GM03348 (cell line): ENCODE data around the gene CACNA2D3.
A peak's percentile ranks its signal among the peaks of the same experiment; 100 is the strongest.

Source experiments
- DNase-seq: peaks from one replicate; pipeline ENCODE4 v3.0.0; 2012; ENCODE audit warnings: low spot score

CACNA2D3 gene

GRCh38 chr3:54171509-54171908 is 49.2 kb downstream of the CACNA2D3 start:
- no peak for DNase-seq

- DNase-seq: no peak
Measured at GRCh38 chr3:54171951-54172350, 49.6 kb downstream of the CACNA2D3 start.

- DNase-seq: no peak
Measured at GRCh38 chr3:54173371-54173770, 51.0 kb downstream of the CACNA2D3 start.

GRCh38 chr3:54176106-54176505 is 53.8 kb downstream of the CACNA2D3 start:
- no peak for DNase-seq

DNA sequence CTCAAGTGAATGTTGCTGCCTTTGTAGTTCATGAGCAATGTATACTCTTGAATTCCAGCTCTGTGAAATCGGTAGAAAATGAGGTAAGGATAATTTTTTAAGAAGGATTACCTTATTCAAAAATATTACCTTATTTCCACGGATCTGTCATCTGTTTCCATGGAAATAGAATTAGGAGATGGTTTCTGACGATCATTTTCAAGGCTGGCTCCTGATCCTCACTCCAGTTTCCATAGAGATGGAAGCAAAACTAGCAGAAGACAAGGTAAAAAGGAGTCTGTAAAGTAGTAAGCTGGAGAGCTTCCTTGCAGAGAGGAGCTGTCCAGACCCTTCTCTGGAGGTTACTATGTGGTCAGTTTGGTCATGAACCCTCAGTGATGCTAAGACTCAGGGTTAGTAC is 55.5 kb downstream of the CACNA2D3 start:
- no peak for DNase-seq

DNA sequence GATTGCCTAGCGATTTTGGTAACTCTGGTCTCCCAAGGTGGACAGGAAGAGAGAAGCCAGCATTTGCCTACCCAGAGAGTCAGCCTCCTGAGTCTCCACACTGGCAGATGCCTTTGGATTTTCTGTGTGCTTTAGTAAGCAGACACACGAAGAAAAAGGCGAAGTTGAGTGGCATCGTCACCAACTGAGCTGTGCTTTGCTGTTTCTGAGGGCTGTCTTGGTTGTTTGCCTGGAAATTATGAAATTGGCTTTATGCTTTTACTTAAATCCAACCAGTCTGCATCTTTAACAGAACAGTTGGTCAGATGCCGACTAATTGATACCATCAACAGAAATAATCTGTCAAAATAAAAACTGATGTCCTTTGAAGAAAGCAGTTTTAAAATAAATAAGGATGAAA is 56.0 kb downstream of the CACNA2D3 start:
- DNase-seq: no peak

GRCh38 chr3:54180921-54181320 is 58.6 kb downstream of the CACNA2D3 start:
- DNase-seq: no peak

DNA sequence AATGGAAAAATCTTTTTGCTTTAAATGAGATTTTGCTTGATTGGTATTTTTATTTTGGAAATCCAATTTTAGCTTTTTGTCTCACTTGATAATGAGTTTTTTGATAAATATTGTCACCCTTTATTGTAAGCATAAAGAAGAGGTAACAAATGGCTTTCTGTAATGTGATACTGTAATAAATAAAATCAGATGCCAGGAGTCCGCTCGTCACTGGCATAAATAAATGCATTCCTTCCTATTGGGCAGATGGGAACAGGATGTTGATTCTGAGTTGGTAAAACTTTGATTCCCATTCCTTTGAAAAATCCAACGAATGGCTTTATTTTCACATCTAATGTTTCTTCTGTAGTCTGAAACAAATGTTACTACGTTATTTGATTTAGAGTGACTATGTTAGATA is 59.9 kb downstream of the CACNA2D3 start:
- DNase-seq: no peak

DNA sequence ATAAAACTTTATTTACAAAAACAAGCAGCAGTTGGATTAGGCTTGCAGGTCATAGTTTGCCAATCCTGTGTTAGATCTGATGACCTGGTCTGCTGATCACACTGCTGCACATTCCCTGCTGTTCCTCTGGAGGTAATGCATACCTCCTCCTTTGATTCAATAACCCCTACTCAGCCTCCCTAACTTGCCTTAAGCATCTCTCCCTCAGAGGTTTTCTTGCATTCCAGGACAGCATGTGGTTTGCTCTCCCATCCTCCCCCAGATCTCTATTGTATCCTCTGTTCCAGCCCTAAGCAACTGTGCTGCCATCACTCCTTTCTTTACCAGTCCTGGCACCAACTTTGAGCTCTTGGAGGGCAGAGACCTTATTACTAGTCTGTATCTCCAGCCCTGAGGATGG is 63.4 kb downstream of the CACNA2D3 start:
- DNase-seq: no peak

GRCh38 chr3:54188176-54188791 is 65.9 kb downstream of the CACNA2D3 start:
- peak; percentile 42 for DNase-seq

- DNase-seq: no peak
Measured at GRCh38 chr3:54191220-54191619, 68.9 kb downstream of the CACNA2D3 start.

DNA sequence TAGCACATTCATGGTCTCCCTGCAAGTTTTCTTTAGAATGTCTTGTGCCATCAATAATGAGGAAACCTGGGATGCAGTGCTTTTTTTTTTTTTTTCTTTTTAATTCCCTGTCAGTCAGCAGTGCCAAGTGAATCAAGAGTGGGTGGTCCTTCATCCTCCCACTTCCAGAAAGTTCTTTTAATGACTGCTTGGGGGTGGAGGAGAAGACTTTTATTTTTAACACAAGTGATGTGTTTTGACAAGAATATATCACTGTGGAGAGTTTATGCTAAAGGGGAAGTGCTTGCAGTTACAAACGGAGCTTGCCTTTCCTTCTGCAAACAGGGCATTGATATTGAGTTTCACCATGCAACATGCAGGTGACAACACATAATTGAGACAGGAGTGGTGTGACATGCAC is 69.7 kb downstream of the CACNA2D3 start:
- no peak for DNase-seq

DNA sequence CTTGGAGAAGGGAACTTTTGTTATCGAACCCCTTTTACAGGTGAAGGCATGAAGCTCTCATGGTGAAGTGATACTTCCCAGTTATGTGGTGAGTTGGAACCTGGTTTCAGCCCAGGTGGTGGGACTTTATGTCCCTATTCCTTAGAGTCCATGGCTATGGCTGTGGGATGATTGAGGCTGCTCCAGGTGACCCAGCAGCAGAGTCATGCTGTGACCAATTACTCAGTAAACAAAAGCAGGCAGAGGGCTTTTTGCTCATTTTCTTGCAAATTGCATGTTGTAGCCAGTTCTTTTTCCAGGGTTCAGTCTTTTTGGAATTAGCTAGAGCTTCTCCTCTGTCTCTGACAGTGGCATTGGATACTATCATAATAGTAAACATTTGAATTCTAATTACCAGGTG is 70.7 kb downstream of the CACNA2D3 start:
- no peak for DNase-seq

DNA sequence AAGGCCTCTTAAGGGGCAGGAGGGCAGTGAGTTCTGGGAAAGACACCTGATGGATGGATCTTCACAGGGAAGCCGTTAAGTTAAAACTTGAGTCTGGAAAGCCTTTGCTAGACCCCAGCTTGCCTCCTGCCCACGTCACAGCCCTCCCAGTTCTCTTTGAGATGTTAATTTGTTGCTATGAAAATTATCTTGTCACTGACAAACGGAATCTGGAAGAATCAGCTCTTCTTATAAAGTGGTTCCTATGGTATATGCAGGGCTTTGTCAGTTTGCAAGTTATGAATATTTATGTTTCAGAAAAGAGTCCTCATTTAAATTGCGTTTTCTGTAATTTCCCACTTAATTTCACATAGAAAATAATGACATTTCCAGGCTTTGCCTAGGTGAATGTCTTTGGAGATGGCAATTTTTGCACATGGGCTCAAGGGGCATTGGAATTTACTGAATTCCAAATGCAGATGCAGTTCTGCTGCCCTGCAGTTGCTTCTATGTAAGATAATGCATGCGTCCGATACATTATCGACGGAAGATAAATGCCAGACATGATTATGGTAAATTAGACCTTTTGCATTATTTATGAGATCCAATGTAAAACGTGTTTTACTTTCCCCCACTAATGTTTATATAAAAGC is 74.1 kb downstream of the CACNA2D3 start:
- DNase-seq: no peak

GRCh38 chr3:54197509-54197908 is 75.2 kb downstream of the CACNA2D3 start:
- DNase-seq: no peak

DNA sequence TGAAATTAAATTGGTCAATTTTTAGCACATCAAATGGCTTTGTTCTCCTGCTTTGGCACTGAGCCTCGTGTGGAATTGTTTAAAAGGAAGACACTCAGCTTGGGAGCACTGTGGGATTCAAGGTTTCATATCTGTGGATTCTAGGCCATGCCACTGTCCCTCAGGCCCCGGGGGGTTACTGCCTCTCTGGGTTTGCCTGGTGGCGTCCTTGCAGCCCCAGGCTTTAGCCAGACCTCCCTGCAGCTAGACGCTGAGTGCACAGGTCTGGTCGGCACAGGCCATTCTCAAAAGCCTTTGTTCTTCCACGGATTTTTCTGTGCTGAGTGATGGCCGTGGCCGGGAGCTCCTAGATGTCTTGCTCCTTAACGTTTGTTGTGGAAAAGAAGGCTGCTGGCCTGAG is 76.2 kb downstream of the CACNA2D3 start:
- no peak for DNase-seq

- DNase-seq: no peak
Measured at GRCh38 chr3:54202054-54202453, 79.7 kb downstream of the CACNA2D3 start.

DNA sequence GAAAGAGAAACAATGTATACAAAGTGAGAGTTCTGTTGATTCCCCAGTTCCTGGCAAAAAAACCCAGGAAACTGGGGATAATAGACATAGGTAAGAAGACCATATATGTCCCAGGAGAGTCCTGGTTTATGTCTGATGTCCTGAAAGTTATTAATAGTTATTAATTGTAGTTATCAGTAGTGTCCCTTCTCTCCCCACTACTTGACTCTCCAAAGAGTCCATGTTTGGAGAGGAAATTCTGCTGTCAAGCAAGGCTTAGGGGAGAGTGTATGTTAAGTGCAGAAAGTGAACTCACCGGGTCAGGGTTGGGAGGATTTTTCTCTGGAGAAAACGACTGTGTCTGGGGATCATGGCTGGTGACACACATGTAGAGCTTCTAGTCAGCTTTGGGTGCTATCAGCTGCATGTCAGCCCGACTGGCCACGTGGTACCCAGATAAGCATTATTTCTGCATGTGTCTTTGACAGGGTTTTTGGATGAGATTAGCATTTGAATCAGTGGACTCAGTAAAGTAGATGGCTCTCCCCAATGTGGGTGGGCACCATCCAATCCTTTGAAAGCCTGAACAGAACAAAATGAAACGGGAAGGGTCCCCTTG is 80.4 kb downstream of the CACNA2D3 start:
- no peak for DNase-seq

DNA sequence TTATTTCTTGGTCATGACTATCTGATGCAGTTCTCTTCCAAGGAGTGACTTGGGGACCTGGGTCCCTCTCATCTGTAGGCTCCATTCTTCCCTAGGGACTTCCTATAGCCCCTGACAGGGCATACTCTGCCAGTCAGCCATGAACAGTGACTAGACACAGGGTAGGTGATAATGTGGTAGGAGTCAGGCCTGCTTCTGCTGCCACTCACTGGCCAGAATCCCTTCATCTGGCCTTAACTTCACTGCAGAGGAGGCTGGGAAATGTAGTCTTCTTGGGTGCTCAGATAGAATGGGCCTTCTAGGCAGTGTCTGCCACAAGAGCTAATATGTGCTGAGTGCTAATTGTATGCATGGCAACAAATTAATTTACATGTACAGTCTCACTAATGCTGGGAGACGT is 84.5 kb downstream of the CACNA2D3 start:
- no peak for DNase-seq

DNA sequence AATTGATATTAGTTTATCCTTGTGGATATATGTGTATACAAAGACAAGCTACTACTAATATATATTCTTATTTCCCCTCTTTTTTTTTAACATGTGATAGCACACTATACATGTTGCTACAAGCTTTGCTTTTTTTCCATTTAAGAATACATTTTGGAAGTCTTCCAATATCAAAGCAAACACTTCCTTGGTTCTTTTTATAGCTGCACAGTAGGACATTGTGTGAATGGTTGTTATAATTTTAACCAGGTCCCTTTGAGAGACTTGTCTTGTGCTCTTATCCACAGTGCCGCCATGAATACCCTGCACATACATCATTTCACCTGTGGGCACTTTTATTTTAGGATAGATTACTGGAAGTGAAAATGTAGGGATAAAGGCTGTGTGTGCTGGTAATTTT is 88.7 kb downstream of the CACNA2D3 start:
- no peak for DNase-seq

DNA sequence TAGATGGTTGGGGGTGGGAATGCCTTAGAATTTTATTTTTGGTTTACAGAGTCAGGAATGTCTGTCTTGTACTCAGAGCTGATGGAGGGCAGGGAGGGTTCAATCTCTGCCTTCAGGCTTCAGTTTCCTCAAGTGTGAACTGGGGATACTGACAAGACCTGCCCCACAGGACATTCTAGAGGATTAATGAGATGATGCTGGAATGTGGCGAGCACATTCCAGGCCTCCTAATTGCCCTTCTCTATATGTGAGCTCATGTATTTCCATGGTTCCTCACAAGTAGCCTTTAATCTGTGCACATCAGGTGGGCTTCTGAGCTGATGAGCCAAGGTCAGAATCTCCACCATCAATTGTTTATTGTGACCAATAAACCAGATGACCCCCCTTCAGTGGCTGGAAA is 90.4 kb downstream of the CACNA2D3 start:
- DNase-seq: no peak

DNA sequence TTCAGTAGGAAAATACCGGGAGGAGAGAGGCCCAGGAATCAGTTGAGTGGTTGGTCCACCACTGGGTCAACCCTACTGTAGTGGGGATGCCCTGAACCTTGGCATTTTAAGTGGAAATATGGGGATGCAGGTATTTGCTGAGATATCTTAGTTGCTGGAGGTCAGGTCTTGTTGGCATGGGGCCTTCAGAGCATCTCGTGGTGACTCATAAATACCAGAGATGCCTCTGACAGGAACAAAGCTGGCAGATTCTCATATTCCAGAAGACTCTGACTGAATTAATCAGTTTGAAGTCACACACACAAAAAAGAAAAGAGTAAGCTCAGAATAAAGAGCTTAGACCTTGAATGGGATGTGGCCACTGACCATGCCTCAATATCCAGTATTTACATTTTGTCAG is 91.6 kb downstream of the CACNA2D3 start:
- DNase-seq: no peak

DNA sequence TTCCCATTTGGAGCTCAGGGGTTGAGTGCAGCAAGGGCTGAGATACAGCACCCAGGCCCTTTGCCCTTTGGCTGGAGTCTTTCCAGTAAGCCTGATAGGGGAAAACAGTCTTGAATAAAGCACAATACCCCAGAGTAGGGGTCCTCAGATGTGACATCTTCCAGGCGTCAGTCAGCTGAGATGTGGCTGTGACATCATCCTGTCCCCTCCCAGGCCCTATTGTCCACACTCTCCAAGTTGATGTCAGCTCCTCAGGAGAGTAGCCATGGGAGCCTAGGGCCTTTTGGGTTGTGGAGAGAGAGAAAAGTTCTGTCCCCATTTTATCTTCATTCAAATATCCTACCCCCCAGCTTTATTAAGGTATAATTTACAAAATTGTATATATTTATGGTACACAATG is 92.5 kb downstream of the CACNA2D3 start:
- no peak for DNase-seq

DNA sequence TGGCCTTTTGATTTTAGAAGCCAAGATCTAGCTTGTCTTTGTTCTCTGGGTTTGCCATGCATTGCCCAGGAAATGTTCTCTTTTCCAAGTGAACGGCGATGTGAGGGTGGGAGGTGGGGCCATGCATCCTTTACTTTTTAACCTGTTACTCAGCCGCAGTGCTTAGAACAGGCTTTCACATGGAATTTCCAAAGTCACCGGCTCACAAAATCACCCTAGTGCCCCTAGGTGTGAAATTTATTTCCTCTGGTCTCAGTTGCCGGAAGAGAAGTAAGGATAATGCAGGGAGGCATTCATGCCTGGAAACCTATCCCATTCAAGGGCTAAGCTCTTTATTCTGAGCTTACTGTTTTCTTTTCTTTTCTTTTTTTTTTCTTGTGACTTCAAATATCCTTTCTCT is 93.2 kb downstream of the CACNA2D3 start:
- DNase-seq: no peak
